Measurements from ENCODE around the gene RARA. TPM values are rescaled to one million over a fixed set of nuclear protein-coding genes. Genes with fewer than 3 reads are reported as not detected.

Gene RARA
- polyA plus RNA-seq, 3 donors = 14.9 to 63.9 (median 29.4) TPM

DNA sequence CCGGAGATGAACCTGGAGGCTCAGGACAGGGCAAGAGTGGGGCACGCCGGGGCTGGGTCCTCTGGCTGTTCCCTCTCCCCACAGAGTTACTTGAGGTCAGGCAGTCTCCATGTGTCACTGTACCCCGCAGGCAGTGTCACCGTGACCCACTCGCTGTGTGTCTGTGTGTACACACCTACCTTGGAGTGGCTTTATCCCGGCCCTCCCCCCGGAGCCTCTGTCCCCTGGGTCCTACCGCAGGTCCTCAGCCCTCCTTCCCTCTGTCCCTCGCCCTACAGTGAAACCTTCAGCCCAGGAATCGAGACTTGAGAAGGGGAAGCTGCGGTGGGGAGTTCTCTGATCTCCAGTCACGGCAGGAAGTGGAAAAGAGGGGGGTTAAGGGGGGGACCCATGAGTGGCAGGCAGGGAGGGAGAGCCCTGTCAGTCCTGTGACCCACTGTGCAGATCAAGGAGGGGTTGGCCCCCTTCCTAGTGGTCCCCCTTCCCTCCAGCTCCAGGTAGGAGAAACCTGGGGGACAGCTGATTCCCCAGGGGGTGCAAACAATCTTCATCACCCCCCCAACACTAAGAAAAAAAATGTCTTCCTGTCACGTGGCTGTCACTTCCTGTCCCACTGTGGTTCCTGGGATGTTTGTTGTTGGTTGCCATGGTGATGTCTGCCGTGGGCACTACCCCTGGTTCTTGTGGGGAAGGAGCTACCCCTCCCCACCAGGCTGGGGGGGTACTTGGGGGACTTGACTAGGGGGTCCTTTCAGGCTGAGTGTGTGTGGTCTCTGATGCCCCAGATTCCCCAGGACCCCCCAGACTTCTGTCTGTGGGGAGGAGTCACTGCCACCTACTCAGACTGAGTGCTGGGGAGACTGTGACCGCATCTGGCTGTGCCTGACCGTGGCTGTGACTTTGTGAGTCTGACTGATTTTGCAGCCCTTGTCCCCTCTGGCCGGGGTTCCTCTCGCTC, 13.7 kb downstream of the RARA start:
- Histone ChIP-seq H3K4me3 (replicated peaks in 1 of 3; ENCODE audit: low read depth in 2 of 3, low read length in 3 of 3) (peak overlapping the region; percentile 75 to 100 (median 100)), H4K20me1 (ENCODE audit: insufficient read depth, low read length) (peaks cover 34% of the 10 kb centered on the region), H3K9ac (ENCODE audit: insufficient read depth, low read length, poor library complexity, severe bottlenecking) (peak overlapping the region; percentile 97), H3K79me2 (ENCODE audit: insufficient read depth, low read length) (peaks cover 97% of the 10 kb centered on the region), H3K36me3 (replicated peaks in 1 of 2; ENCODE audit: control insufficient read depth in 1 of 2, insufficient read depth in 2 of 2, low read length in 2 of 2) (no peaks in the 10 kb centered on the region), H3K27me3 (ENCODE audit: control insufficient read depth in 2 of 2, insufficient read depth in 2 of 2, low read length in 2 of 2) (no peaks in the 10 kb centered on the region), H3K4me2 (replicated peaks; ENCODE audit: extremely low read depth, low read length, poor library complexity, severe bottlenecking) (peak overlapping the region; percentile 97), H2AFZ (ENCODE audit: insufficient read depth, low read depth, low read length, poor library complexity, severe bottlenecking) (no peak overlapping the region), H3K9me3 (replicated peaks in 1 of 2; ENCODE audit: control insufficient read depth in 1 of 2, insufficient read depth in 1 of 2, low read length in 2 of 2) (no peaks in the 10 kb centered on the region), H3K27ac (ENCODE audit: low read depth in 1 of 2, low read length in 2 of 2) (peak overlapping the region; percentile 99 to 100), H3K4me1 (ENCODE audit: control insufficient read depth in 1 of 2, insufficient read depth in 2 of 2, low read length in 2 of 2) (peaks cover 69 to 71% of the 10 kb centered on the region in 2 donors)
- intact Hi-C loops (cut with micrococcal nuclease) = loop anchor here (1.0 to 5.0 kb wide), 4 partner anchors 8 to 225 kb away; no protein-coding TSS in a partner anchor
- 3% methylated on average over 12 of the region's 19 CpGs for WGBS (ENCODE audit: insufficient coverage)
- H3K27me3 Mint-ChIP-seq (ENCODE audit: low read depth in 3 of 3) = peaks cover 0 to 7% (median 6%) of the 10 kb centered on the region in 3 donors
- DNase-seq = peak; percentile 98 to 100 (median 100)
- TF ChIP-seq, protein P1, sequence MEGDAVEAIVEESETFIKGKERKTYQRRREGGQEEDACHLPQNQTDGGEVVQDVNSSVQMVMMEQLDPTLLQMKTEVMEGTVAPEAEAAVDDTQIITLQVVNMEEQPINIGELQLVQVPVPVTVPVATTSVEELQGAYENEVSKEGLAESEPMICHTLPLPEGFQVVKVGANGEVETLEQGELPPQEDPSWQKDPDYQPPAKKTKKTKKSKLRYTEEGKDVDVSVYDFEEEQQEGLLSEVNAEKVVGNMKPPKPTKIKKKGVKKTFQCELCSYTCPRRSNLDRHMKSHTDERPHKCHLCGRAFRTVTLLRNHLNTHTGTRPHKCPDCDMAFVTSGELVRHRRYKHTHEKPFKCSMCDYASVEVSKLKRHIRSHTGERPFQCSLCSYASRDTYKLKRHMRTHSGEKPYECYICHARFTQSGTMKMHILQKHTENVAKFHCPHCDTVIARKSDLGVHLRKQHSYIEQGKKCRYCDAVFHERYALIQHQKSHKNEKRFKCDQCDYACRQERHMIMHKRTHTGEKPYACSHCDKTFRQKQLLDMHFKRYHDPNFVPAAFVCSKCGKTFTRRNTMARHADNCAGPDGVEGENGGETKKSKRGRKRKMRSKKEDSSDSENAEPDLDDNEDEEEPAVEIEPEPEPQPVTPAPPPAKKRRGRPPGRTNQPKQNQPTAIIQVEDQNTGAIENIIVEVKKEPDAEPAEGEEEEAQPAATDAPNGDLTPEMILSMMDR (IDR thresholded peaks at IDR 0.05) = no peak
- peak overlapping the region; percentile 99 for H3K4me3 Mint-ChIP-seq
- peaks cover 24 to 59% of the 10 kb centered on the region in 2 donors for H3K36me3 Mint-ChIP-seq
- H3K4me1 Mint-ChIP-seq = peaks cover 66% of the 10 kb centered on the region
- peak overlapping the region; percentile 99 to 100 (median 100) for H3K27ac Mint-ChIP-seq
- peaks cover 0 to 3% (median 0%) of the 10 kb centered on the region in 7 donors for H3K9me3 Mint-ChIP-seq

Measured in CD14-positive monocyte (primary cell).